Esophagus squamous epithelium (tissue), 4 donors: Measurements from ENCODE around the gene ACLY.

Experiments used
- POLR2A ChIP-seq, 4 donors: fragments of 450-650 bp; IDR thresholded peaks; one replicate each; pipeline ENCODE4 v1.6.1; 2017; ENCODE audit warnings: antibody characterized with exemption in 4 of 4, mild to moderate bottlenecking in 4 of 4, moderate library complexity in 3 of 4
- TF ChIP-seq, protein P1 (sequence below), 6 experiments: fragments of 450-650 bp in 4 of 6; fragments of 200-600 bp in 2 of 6; sonication (generic) in 2 of 6; IDR thresholded peaks; one replicate each; pipeline ENCODE4 v1.5.1; 2016 to 2019; ENCODE audit warnings: antibody characterized with exemption in 6 of 6, mild to moderate bottlenecking in 4 of 6, moderate library complexity in 4 of 6

DNA sequence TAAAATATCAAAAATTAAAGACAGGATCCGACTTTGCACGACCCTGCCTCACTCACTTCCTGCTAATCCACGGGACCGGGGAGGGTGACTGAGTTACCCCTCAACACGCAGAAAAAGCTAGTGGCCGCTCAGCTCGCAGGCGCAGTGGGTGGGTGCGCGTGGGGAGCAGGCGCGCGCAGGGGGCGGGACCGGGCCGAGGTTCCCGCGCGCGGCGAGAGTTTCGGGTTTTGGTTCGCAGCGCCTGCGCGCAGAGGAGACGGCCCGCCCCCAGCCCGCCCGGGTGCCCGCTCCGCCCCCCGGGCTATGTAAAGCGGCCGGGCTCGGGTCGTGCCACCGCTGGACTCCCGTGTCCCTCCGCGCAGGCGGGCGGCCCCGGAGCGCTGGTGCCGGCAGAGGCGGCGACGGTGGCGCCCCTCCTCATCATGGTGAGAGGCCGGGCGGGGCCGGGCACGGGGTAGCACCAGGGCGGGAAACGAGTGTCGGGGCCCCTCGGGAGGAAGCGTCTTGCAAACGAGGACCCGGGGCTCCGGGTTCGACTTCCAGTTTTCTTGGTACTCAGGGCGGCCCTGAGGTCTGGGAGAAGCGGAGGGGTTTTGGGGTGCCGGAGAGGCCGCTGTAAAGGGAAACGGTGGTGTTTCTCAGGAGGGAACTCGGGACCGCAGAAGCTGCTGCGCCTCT lies 47.9 kb upstream of the ACLY start, which contains the start of gene CNP:
- TF ChIP-seq, protein P1, sequence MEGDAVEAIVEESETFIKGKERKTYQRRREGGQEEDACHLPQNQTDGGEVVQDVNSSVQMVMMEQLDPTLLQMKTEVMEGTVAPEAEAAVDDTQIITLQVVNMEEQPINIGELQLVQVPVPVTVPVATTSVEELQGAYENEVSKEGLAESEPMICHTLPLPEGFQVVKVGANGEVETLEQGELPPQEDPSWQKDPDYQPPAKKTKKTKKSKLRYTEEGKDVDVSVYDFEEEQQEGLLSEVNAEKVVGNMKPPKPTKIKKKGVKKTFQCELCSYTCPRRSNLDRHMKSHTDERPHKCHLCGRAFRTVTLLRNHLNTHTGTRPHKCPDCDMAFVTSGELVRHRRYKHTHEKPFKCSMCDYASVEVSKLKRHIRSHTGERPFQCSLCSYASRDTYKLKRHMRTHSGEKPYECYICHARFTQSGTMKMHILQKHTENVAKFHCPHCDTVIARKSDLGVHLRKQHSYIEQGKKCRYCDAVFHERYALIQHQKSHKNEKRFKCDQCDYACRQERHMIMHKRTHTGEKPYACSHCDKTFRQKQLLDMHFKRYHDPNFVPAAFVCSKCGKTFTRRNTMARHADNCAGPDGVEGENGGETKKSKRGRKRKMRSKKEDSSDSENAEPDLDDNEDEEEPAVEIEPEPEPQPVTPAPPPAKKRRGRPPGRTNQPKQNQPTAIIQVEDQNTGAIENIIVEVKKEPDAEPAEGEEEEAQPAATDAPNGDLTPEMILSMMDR (IDR thresholded peaks at IDR 0.05): peak in 1 of 6 experiments; percentile 17
- TF ChIP-seq POLR2A (IDR thresholded peaks at IDR 0.05): peak in 2 of 4 donors; percentile 81 to 83
